ENCODE measurements around the gene USP34.
"Not testable (repeated sequence)": the region's sequence is repeated elsewhere in the genome, so short reads cannot be mapped to it uniquely, and the experiment has no call there.

Gene USP34

GRCh38 chr2:61463769-61464475 lies 7.0 kb downstream of the USP34 start:
- no peak for DNase-seq

- DNase-seq: no peak
Measured at GRCh38 chr2:61461404-61461803, 9.5 kb downstream of the USP34 start.

- no peak for DNase-seq
Measured at GRCh38 chr2:61460163-61460562, 10.7 kb downstream of the USP34 start.

- no peak for DNase-seq
Measured at GRCh38 chr2:61456746-61457420, 14.0 kb downstream of the USP34 start.

GRCh38 chr2:61456070-61456745 lies 14.7 kb downstream of the USP34 start:
- DNase-seq: no peak

GRCh38 chr2:61454972-61455371 lies 15.9 kb downstream of the USP34 start:
- not testable (repeated sequence) for DNase-seq

GRCh38 chr2:61454383-61454782 lies 16.5 kb downstream of the USP34 start:
- DNase-seq: no peak

GRCh38 chr2:61452392-61452791 lies 18.5 kb downstream of the USP34 start:
- DNase-seq: no peak

GRCh38 chr2:61451178-61451577 lies 19.7 kb downstream of the USP34 start:
- no peak for DNase-seq

GRCh38 chr2:61450144-61450543 lies 20.7 kb downstream of the USP34 start:
- no peak for DNase-seq

GRCh38 chr2:61448229-61448628 lies 22.7 kb downstream of the USP34 start:
- no peak for DNase-seq

GRCh38 chr2:61446971-61447370 lies 23.9 kb downstream of the USP34 start:
- not testable (repeated sequence) for DNase-seq

- DNase-seq: no peak
Measured at GRCh38 chr2:61443342-61444041, 27.4 kb downstream of the USP34 start.

GRCh38 chr2:61439241-61440002 lies 31.5 kb downstream of the USP34 start:
- no peak for DNase-seq

- no peak for DNase-seq
Measured at GRCh38 chr2:61438670-61439069, 32.2 kb downstream of the USP34 start.

- DNase-seq: no peak
Measured at GRCh38 chr2:61437170-61437569, 33.7 kb downstream of the USP34 start.

- no peak for DNase-seq
Measured at GRCh38 chr2:61436092-61436491, 34.8 kb downstream of the USP34 start.

- no peak for DNase-seq
Measured at GRCh38 chr2:61435291-61435690, 35.6 kb downstream of the USP34 start.

- no peak for DNase-seq
Measured at GRCh38 chr2:61434314-61434713, 36.6 kb downstream of the USP34 start.

GRCh38 chr2:61433606-61434005 lies 37.3 kb downstream of the USP34 start:
- DNase-seq: no peak

GRCh38 chr2:61432990-61433389 lies 37.9 kb downstream of the USP34 start:
- no peak for DNase-seq

GRCh38 chr2:61431345-61431744 lies 39.5 kb downstream of the USP34 start:
- no peak for DNase-seq

Measured in NCI-H446 treated with DMSO at 0.1 percent for 48 hours (cell line).